ENCODE data around the gene INO80E. TPM values are rescaled to one million over a fixed set of nuclear protein-coding genes. Genes with fewer than 3 reads are reported as not detected.

The INO80E gene
- total RNA-seq, 2 experiments from 2014 or later: 84.1 to 94.0 TPM

DNA sequence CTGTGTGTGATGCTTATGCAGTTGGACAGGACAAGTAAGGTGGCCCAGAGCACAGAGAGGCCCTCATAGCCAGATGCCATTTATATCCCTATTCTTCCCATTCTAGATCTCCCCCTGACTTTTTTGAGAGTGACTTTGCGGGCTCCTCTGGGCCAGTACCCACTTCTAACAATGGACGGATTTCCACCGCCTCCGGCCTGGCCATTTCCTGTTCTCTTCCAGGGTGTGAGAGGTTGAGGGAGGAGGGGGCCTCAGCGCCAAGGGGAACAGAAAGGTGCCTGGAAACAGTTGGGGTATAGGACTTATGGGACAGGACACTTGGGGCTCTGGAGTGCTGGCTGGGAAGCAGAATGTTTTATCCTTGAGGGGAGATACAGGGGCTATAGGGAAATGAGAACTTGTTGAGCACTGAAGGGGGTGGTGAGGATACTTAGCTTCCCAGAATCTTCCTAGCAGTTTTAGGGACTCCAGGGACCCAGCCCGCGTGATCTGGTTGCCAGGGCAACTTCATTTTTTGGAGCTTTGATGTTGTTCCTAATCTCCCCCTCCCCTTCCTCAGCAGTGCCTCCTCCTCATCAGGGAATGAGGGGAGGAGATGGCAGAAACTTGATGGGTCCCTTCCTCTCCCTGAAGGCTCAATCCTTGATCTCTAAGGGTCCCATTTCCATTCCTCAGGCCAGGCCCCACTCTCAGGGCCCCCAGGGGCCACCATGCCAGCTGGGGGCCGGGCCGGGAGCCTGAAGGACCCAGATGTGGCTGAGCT, 18.8 kb upstream of the INO80E start:
- CTCF ChIA-PET: interaction anchor here (1.5 to 2.0 kb wide), 3 partner anchors 16 to 277 kb away, joined by 3 to 5 read pairs (median 5); partner anchors contain the start of genes MVP and TMEM219

DNA sequence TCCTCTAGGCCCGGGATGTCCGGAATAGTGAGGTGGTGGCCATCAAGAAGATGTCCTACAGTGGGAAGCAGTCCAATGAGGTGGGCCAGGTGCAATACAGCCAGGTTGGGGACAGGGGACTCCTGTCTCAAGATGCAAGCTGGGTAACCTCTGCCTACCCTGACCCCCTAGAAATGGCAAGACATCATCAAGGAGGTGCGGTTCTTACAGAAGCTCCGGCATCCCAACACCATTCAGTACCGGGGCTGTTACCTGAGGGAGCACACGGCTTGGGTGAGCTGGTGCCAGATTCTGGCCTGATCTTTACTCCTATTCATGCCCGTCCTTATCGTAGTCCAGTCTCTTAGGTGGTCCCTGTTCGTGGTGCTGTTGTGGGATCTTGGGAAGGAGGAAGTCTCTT, 18.0 kb upstream of the INO80E start:
- ChIA-PET CTCF (interaction anchor here (2.0 kb wide), 1 partner anchor 277 kb away, joined by 5 read pairs; no protein-coding TSS in a partner anchor), POLR2A (no interaction called here)
- no peak for DNase-seq
- Mint-ChIP-seq H3K27ac (no peak overlapping the region), H3K36me3 (peaks cover 32% of the 10 kb centered on the region), H3K4me1 (ENCODE audit: low read depth) (peaks cover 31% of the 10 kb centered on the region), H3K9me3 (peaks cover 3% of the 10 kb centered on the region), H3K27me3 (no peaks in the 10 kb centered on the region), H3K4me3 (no peak overlapping the region)
- intact Hi-C loops (cut with micrococcal nuclease): no loop called here

More for the DNA sequence above, 18.8 kb upstream of the INO80E start:
- H3K27ac Mint-ChIP-seq: no peak overlapping the region
- intact Hi-C loops (cut with micrococcal nuclease): no loop called here
- peaks cover 6% of the 10 kb centered on the region for H3K9me3 Mint-ChIP-seq
- no peak overlapping the region for H3K4me3 Mint-ChIP-seq
- DNase-seq: no peak
- peaks cover 34% of the 10 kb centered on the region for H3K4me1 Mint-ChIP-seq (ENCODE audit: low read depth)
- POLR2A ChIA-PET: no interaction called here
- H3K36me3 Mint-ChIP-seq: peaks cover 30% of the 10 kb centered on the region
- H3K27me3 Mint-ChIP-seq: no peaks in the 10 kb centered on the region

DNA sequence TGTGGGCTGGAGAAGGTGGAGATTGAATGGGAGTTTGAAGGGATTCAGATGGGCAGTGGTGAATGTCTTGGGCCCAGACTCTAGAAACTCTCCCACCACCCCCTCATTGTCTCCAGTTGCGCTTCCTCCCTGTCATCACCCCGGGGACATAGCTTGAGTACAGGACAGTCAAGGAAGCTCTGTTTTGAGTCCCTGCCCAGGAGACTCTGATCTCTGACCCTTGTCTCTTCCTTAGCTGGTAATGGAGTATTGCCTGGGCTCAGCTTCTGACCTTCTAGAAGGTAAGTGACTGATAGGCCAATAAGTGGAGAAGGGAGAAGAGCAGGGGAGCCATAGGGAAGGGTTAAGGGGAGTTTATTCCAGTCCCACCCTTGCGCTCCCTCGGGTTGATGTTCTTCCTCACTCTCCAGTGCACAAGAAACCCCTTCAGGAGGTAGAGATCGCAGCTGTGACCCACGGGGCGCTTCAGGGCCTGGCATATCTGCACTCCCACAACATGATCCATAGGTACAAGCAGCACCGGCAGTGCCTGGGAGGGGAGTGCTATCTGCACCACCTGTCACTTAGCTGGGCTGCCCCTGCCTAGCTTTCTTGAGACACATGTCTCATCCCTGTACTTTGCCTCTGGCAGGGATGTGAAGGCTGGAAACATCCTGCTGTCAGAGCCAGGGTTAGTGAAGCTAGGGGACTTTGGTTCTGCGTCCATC, 17.3 kb upstream of the INO80E start:
- H3K36me3 Mint-ChIP-seq: peaks cover 34% of the 10 kb centered on the region
- POLR2A ChIA-PET: no interaction called here
- no peak overlapping the region for H3K4me3 Mint-ChIP-seq
- intact Hi-C loops (cut with micrococcal nuclease): no loop called here
- no peak for DNase-seq
- CTCF ChIA-PET: interaction anchor here (2.0 kb wide), 1 partner anchor 278 kb away, joined by 5 read pairs; no protein-coding TSS in a partner anchor
- no peaks in the 10 kb centered on the region for H3K9me3 Mint-ChIP-seq
- peaks cover 27% of the 10 kb centered on the region for H3K4me1 Mint-ChIP-seq (ENCODE audit: low read depth)
- no peaks in the 10 kb centered on the region for H3K27me3 Mint-ChIP-seq
- H3K27ac Mint-ChIP-seq: no peak overlapping the region

- Mint-ChIP-seq H3K27ac (no peak overlapping the region), H3K9me3 (no peaks in the 10 kb centered on the region), H3K4me3 (no peak overlapping the region), H3K4me1 (ENCODE audit: low read depth) (no peaks in the 10 kb centered on the region), H3K27me3 (no peaks in the 10 kb centered on the region), H3K36me3 (peaks cover 61% of the 10 kb centered on the region)
- intact Hi-C loops (cut with micrococcal nuclease): no loop called here
- POLR2A ChIA-PET: interaction anchor here (1.2 to 1.7 kb wide), 2 partner anchors 9 to 11 kb away, joined by 3 to 5 read pairs; partner anchors contain the start of gene TAOK2
- CTCF ChIA-PET: no interaction called here
- DNase-seq: no peak
Measured at GRCh38 chr16:29982560-29983419, 13.3 kb upstream of the INO80E start.

GRCh38 chr16:29983420-29984136, 12.5 kb upstream of the INO80E start:
- Mint-ChIP-seq H3K9me3 (no peaks in the 10 kb centered on the region), H3K4me1 (ENCODE audit: low read depth) (no peaks in the 10 kb centered on the region), H3K27me3 (no peaks in the 10 kb centered on the region), H3K4me3 (no peak overlapping the region), H3K27ac (no peak overlapping the region), H3K36me3 (peaks cover 58% of the 10 kb centered on the region)
- ChIA-PET POLR2A (interaction anchor here (1.2 to 1.7 kb wide), 2 partner anchors 10 kb away, joined by 3 to 5 read pairs; partner anchors contain the start of gene TAOK2), CTCF (no interaction called here)
- intact Hi-C loops (cut with micrococcal nuclease): no loop called here
- no peak for DNase-seq

DNA sequence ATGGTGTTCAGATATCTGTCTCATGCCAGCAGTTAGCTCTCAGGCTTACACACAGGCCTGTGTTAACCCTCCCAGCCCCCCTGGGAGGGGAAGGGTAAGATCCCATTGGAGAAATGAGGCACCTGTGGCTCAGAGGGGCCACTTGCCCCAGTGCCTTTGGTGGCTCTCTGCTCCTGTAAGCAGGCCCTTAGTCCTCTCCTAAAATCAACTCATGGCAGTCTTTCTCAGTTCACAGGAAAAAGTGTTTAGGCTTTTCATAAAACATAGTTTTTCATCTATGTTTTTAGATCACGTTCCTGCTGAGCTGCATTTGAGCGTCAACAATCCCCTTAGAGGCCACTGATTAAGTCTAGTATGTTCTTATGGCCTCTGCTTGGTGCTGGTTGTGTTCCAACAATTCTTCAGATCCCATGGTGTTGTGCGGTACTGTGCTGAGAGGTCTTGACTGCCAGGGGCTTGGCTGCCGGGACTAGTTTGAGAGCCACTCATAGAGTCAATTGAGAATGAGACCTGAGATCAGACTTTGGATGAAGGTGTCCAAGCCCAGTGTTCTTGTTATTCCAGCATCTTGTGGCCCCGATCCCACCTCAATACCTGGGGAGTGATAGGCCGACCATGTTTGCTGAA, 11.8 kb upstream of the INO80E start:
- Mint-ChIP-seq H3K27ac (no peak overlapping the region), H3K4me1 (ENCODE audit: low read depth) (no peaks in the 10 kb centered on the region), H3K36me3 (peaks cover 57% of the 10 kb centered on the region), H3K4me3 (no peak overlapping the region), H3K27me3 (no peaks in the 10 kb centered on the region), H3K9me3 (no peaks in the 10 kb centered on the region)
- POLR2A ChIA-PET: interaction anchor here (1.7 kb wide), 1 partner anchor 9 kb away, joined by 5 read pairs; no protein-coding TSS in a partner anchor
- intact Hi-C loops (cut with micrococcal nuclease): no loop called here
- DNase-seq: no peak
- CTCF ChIA-PET: no interaction called here

- H3K27me3 Mint-ChIP-seq: no peaks in the 10 kb centered on the region
- intact Hi-C loops (cut with micrococcal nuclease): no loop called here
- POLR2A ChIA-PET: no interaction called here
Measured at GRCh38 chr16:29984764-29985147, 11.3 kb upstream of the INO80E start.

DNA sequence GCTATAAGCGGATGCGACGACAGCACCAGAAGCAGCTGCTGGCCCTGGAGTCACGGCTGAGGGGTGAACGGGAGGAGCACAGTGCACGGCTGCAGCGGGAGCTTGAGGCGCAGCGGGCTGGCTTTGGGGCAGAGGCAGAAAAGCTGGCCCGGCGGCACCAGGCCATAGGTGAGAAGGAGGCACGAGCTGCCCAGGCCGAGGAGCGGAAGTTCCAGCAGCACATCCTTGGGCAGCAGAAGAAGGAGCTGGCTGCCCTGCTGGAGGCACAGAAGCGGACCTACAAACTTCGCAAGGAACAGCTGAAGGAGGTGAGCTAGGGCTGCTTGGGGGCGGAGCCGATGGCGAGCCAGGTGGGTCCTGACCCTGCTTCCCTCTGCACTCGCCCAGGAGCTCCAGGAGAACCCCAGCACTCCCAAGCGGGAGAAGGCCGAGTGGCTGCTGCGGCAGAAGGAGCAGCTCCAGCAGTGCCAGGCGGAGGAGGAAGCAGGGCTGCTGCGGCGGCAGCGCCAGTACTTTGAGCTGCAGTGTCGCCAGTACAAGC, 10.7 kb upstream of the INO80E start:
- no peaks in the 10 kb centered on the region for H3K27me3 Mint-ChIP-seq
- H3K36me3 Mint-ChIP-seq: peaks cover 52% of the 10 kb centered on the region
- no peak for DNase-seq
- no peaks in the 10 kb centered on the region for H3K4me1 Mint-ChIP-seq (ENCODE audit: low read depth)
- POLR2A ChIA-PET: interaction anchor here (0.6 to 0.8 kb wide), 3 partner anchors 8 to 59 kb away, joined by 3 to 4 read pairs (median 3); partner anchors contain the start of gene INO80E
- no peaks in the 10 kb centered on the region for H3K9me3 Mint-ChIP-seq
- CTCF ChIA-PET: no interaction called here
- H3K4me3 Mint-ChIP-seq: no peak overlapping the region
- intact Hi-C loops (cut with micrococcal nuclease): no loop called here
- H3K27ac Mint-ChIP-seq: peak overlapping the region; percentile 33

More at GRCh38 chr16:29984764-29985147, 11.3 kb upstream of the INO80E start:
- no peaks in the 10 kb centered on the region for H3K4me1 Mint-ChIP-seq (ENCODE audit: low read depth)
- H3K36me3 Mint-ChIP-seq: peaks cover 55% of the 10 kb centered on the region
- DNase-seq: no peak
- H3K4me3 Mint-ChIP-seq: no peak overlapping the region
- CTCF ChIA-PET: no interaction called here
- H3K27ac Mint-ChIP-seq: no peak overlapping the region
- H3K9me3 Mint-ChIP-seq: no peaks in the 10 kb centered on the region

DNA sequence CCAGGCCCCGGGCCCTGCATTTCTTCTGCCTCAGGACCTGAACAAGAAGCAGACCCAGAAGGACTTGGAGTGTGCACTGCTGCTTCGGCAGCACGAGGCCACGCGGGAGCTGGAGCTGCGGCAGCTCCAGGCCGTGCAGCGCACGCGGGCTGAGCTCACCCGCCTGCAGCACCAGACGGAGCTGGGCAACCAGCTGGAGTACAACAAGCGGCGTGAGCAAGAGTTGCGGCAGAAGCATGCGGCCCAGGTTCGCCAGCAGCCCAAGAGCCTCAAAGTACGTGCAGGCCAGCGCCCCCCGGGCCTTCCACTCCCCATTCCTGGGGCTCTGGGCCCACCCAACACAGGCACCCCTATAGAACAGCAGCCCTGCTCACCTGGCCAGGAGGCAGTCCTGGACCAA, 9.8 kb upstream of the INO80E start:
- Mint-ChIP-seq H3K9me3 (no peaks in the 10 kb centered on the region), H3K4me3 (no peak overlapping the region), H3K27ac (no peak overlapping the region), H3K36me3 (peaks cover 51% of the 10 kb centered on the region), H3K27me3 (no peaks in the 10 kb centered on the region), H3K4me1 (ENCODE audit: low read depth) (no peaks in the 10 kb centered on the region)
- POLR2A ChIA-PET: interaction anchor here (0.7 kb wide), 1 partner anchor 10 kb away, joined by 3 read pairs; the partner anchor contains the start of gene INO80E
- CTCF ChIA-PET: no interaction called here
- intact Hi-C loops (cut with micrococcal nuclease): no loop called here
- DNase-seq: no peak

GRCh38 chr16:29986931-29987330, 9.1 kb upstream of the INO80E start:
- Mint-ChIP-seq H3K36me3 (peaks cover 48% of the 10 kb centered on the region), H3K4me3 (no peak overlapping the region)
- POLR2A ChIA-PET: no interaction called here

More at GRCh38 chr16:29986931-29987330, 9.1 kb upstream of the INO80E start:
- H3K4me1 Mint-ChIP-seq (ENCODE audit: low read depth): no peaks in the 10 kb centered on the region
- no peak for DNase-seq
- intact Hi-C loops (cut with micrococcal nuclease): no loop called here
- CTCF ChIA-PET: interaction anchor here (0.9 kb wide), 1 partner anchor 10 kb away, joined by 3 read pairs; no protein-coding TSS in a partner anchor
- H3K9me3 Mint-ChIP-seq: no peaks in the 10 kb centered on the region
- H3K27me3 Mint-ChIP-seq: no peaks in the 10 kb centered on the region
- no peak overlapping the region for H3K27ac Mint-ChIP-seq

All from activated CD4-positive, alpha-beta memory T cell treated with anti-CD3 and anti-CD28 coated beads for 36 hours (primary cell).